Femur (tissue), 1 donor: ENCODE data around the gene MAPK9.

Experiments
- DNase-seq: peaks from one replicate; pipeline ENCODE4 v3.0.0-alpha.2; 2017

The MAPK9 gene

DNA sequence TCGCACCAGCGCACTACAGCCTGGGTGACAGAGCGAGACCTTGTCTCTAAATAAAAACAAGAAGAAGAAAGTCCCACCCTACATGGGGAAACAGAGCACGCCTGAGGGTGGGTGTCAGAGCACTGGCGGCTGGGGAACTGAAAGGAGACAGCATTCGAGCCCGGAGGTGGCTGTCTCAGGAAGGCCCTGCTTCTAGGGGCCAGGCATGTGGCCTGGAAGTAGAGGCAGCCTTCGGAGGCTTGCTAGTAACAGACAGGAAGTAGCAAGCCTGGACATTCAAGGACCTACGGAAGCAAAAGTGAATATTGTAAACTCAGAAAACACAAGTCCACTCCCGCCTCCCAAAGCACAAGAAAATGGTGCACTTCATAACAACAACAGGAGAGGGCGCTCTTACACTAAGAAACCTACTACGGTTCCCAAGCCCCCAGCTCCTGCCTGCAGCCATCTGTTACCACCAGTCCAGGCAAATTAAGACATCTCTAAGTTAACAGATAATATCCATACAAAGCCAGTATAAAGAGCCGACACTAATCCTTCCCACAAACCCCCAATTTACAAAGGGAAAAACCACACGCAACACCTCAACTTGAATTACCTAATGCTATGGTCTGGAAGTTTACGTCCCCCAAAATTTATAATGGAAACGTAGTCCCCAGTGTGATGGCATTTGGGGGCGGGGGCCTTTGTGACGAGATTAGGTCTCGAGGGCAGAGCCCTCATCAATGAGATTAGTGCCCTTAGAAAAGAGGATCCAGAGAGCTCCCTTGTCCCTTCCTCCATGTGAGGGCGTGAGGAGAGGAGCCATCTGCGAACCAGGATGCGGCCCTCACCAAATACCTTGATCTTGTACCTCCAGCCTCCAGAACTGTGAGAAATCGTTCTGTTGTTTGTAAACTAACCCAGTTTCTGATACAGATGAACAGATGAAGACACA, 90.6 kb downstream of the MAPK9 start:
- DNase-seq = no peak

DNA sequence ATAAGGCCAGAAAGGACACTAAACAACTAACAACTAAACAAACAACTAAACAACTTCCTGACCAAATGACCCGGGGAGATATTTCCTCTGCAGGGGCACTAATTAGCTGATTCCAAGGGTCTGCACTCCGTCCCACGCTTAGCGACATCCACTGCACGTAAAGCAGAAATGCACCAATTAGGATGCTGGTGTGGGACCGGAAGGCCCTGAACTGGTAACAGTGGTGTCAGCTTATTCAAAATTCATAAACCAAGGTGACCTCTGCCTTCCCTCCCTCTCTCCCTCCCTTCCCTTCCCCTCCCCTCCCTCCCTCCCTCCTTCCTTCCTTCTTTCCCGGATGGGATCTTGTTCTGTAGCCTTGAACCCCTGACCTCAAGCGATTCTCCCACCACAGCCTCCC, 92.5 kb downstream of the MAPK9 start:
- no peak for DNase-seq

GRCh38 chr5:180198208-180198607, 93.7 kb downstream of the MAPK9 start:
- DNase-seq = no peak

DNA sequence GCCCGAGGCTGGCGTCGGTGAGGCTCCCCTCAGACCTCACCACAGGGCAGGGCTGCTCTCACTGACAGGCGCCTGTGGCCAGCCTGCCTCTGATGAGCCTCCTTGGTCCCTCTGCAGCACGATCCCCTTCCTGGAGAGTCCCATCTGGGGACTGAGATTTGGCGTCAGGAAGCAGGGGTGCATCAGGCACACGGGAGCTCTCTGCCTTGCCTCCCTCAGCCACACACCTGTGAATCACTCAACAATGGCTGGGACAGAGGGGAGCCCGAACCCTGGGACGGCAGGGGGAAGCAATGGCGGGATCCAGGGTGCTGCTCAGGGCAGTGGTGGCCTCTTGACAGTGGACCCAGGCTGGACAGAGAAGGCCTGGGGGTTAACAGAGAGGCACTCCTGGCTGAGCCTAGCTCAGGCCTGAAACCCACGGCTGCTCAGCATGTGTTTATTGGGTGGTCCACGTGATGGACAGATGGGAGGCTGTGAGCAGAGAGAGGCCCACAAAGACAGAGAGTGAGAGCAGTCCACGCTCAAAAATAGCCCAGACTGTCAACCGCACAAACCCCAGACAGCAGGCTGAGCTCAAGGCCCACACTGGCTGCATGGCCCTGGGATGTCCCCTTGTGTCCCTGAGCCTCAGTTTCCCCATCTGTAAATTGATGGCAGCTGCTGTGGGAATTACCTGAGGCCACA, 94.7 kb downstream of the MAPK9 start:
- DNase-seq = no peak

DNA sequence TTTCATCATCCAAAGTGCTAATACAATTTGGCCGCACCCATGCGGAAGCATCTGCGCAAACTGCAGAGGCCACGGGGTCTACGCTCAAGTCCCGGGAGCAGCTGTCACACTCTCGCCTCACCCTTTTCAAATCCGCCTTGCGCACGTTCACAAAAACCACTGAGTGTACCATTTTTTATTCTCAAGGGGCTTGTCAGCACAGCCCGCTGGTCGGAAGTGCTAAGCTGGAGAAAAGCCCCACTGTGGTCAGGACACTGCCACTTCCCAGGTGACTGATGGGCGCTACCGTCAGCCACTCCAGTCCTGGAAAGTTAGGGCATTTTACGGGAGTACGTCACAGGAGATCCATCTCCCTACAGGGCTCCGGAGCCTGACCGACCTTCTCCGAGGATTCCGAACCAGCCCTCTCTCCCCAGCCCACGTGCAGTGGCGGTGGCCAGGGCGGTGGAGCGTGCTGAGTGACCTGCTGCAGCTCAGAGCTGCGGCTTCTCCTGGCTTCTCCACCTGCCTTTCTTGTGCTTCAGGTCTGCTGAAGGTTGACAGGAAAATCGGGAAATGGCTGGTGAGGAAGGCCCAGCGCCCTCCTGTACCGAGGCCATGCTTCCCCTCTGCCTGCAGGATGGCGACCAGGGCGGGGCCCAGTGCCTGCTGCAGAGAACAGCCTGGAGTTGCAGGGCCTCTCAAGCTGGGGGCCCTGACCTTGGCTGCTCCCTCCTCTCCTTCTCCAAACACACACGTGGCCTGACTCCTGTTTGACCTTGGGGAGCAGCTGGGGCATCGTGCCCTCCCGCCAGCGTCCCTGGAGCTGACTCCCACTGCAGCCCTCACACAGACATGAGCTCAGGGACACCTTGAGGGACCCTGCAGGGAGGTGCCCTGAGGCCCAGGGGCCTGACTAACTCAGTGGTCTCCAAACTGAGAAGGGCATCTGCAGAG, 97.2 kb downstream of the MAPK9 start:
- DNase-seq = no peak

DNA sequence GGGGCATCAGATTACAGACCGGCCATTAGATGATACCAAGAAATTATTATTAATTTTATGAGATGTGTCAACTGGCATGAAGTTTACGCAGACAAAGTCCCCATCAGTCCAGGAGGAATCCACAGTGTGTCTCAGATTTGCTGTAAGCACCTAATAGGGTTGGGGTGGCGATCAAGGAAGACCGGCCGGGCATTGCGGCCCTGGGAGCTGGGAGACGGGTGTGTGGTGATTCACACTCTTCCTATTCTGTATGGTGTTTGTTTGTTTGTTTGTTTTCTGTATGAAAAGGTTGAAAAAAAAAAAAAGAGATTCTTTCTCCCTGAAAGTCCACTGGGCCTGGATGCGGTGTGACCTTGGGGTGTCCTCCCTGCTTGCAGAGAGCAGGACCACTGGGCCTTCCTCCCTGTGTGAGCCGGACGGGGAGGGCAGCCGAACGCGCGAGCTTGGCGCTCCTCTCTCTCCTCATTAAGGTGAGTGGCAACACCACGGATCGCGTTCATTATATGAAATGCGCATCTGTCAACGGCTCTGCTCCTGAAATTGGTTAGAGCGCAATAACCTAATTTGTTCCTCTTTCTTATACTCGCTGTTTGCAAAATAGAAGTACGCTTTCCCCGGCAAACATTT, 98.0 kb downstream of the MAPK9 start:
- DNase-seq = no peak

GRCh38 chr5:180191716-180192115, 100.2 kb downstream of the MAPK9 start:
- no peak for DNase-seq

GRCh38 chr5:180187767-180188166, 104.1 kb downstream of the MAPK9 start:
- DNase-seq = no peak
